GM12864 (cell line): ENCODE results near the gene CTNNA3.
"Not testable (repeated sequence)": the region's sequence is repeated elsewhere in the genome, so short reads cannot be mapped to it uniquely, and the experiment has no call there.

Source experiments
- DNase-seq: peaks from one replicate; pipeline ENCODE4 v3.0.0-alpha.2; 2011; ENCODE audit warnings: low read depth
- H3K4me3 ChIP-seq: 2 replicates; pipeline ENCODE4 v1.5.1; 2011; ENCODE audit warnings: mild to moderate bottlenecking, low read depth, low read length, control low read depth
- CTCF ChIP-seq: IDR thresholded peaks from 2 replicates; pipeline ENCODE4 v1.5.1; 2011; ENCODE audit warnings: low read depth, mild to moderate bottlenecking, moderate library complexity, low read length, control low read depth, inconsistent platforms; ENCODE audit errors: missing control alignments

The CTNNA3 gene

GRCh38 chr10:67575532-67575931 is 120.5 kb downstream of the CTNNA3 start:
- TF ChIP-seq CTCF, result no peak

GRCh38 chr10:67573484-67573883 is 122.5 kb downstream of the CTNNA3 start:
- no peak for TF ChIP-seq CTCF
- no peak for DNase-seq
- H3K4me3 ChIP-seq, result no peak overlapping the region

More at GRCh38 chr10:67575532-67575931, 120.5 kb downstream of the CTNNA3 start:
- no peak for DNase-seq
- no peak overlapping the region for H3K4me3 ChIP-seq

GRCh38 chr10:67571503-67571902 is 124.5 kb downstream of the CTNNA3 start:
- H3K4me3 ChIP-seq, result no peak overlapping the region
- TF ChIP-seq CTCF, result no peak
- no peak for DNase-seq

- DNase-seq, H3K4me3 ChIP-seq: not testable (repeated sequence)
Measured at GRCh38 chr10:67558311-67558710, 137.7 kb downstream of the CTNNA3 start.

- DNase-seq, result no peak
- no peak for TF ChIP-seq CTCF
- no peak overlapping the region for H3K4me3 ChIP-seq
Measured at GRCh38 chr10:67553254-67553653, 142.7 kb downstream of the CTNNA3 start.

GRCh38 chr10:67550838-67551402 is 145.1 kb downstream of the CTNNA3 start:
- H3K4me3 ChIP-seq, result no peak overlapping the region
- TF ChIP-seq CTCF, result no peak
- DNase-seq, result no peak

- TF ChIP-seq CTCF, result no peak
- DNase-seq, result no peak
Measured at GRCh38 chr10:67550046-67550445, 145.9 kb downstream of the CTNNA3 start.

More at GRCh38 chr10:67550046-67550445, 145.9 kb downstream of the CTNNA3 start:
- no peak overlapping the region for H3K4me3 ChIP-seq
